ENCODE results near the gene FAM72D. TPM values are rescaled to one million over a fixed set of nuclear protein-coding genes. Genes with fewer than 3 reads are reported as not detected.
"Not testable (repeated sequence)": the region's sequence is repeated elsewhere in the genome, so short reads cannot be mapped to it uniquely, and the experiment has no call there.

Gene FAM72D
- polyA plus RNA-seq, 4 donors: 1.6 to 4.3 (median 2.1) TPM

GRCh38 chr1:145144264-145144913 is 48.6 kb downstream of the FAM72D start:
- not testable (repeated sequence) for DNase-seq (ENCODE audit: low read depth in 4 of 4, low spot score in 3 of 4)

GRCh38 chr1:145146308-145146707 is 50.5 kb downstream of the FAM72D start:
- not testable (repeated sequence) for DNase-seq (ENCODE audit: low read depth in 4 of 4, low spot score in 3 of 4)

GRCh38 chr1:145147172-145147571 is 51.4 kb downstream of the FAM72D start:
- DNase-seq (ENCODE audit: low read depth in 4 of 4, low spot score in 3 of 4): not testable (repeated sequence)

- DNase-seq (ENCODE audit: low read depth in 4 of 4, low spot score in 3 of 4): not testable (repeated sequence)
These were observed 59.6 kb downstream of the FAM72D start for GRCh38 chr1:145155421-145155820.

GRCh38 chr1:145155873-145156272 is 60.1 kb downstream of the FAM72D start:
- not testable (repeated sequence) for DNase-seq (ENCODE audit: low read depth in 4 of 4, low spot score in 3 of 4)

- peak; percentile 29 to 46 (median 34) for DNase-seq (ENCODE audit: low read depth in 4 of 4, low spot score in 3 of 4)
These were observed 61.3 kb downstream of the FAM72D start for GRCh38 chr1:145156891-145157610.

- not testable (repeated sequence) for DNase-seq (ENCODE audit: low read depth in 4 of 4, low spot score in 3 of 4)
These were observed 61.9 kb downstream of the FAM72D start for GRCh38 chr1:145157715-145158114.

- not testable (repeated sequence) for DNase-seq (ENCODE audit: low read depth in 4 of 4, low spot score in 3 of 4)
These were observed 65.4 kb downstream of the FAM72D start for GRCh38 chr1:145161046-145161752.

Other genes starting within 250 kb of the FAM72D start
- 10 to 100 TPM; 13.2 to 40.3 (median 31.6) TPM for gene SRGAP2B, start 646 bp upstream of the FAM72D start, polyA plus RNA-seq (ENCODE audit: insufficient read length in 4 of 4)
- gene PPIAL4D, start 146.2 kb downstream of the FAM72D start, polyA plus RNA-seq (ENCODE audit: insufficient read length in 4 of 4): under 1 TPM in 2 of 4 donors, not detected in 2; 0.69 to 0.82 TPM